ENCODE results near the gene UBE2M.

DNA sequence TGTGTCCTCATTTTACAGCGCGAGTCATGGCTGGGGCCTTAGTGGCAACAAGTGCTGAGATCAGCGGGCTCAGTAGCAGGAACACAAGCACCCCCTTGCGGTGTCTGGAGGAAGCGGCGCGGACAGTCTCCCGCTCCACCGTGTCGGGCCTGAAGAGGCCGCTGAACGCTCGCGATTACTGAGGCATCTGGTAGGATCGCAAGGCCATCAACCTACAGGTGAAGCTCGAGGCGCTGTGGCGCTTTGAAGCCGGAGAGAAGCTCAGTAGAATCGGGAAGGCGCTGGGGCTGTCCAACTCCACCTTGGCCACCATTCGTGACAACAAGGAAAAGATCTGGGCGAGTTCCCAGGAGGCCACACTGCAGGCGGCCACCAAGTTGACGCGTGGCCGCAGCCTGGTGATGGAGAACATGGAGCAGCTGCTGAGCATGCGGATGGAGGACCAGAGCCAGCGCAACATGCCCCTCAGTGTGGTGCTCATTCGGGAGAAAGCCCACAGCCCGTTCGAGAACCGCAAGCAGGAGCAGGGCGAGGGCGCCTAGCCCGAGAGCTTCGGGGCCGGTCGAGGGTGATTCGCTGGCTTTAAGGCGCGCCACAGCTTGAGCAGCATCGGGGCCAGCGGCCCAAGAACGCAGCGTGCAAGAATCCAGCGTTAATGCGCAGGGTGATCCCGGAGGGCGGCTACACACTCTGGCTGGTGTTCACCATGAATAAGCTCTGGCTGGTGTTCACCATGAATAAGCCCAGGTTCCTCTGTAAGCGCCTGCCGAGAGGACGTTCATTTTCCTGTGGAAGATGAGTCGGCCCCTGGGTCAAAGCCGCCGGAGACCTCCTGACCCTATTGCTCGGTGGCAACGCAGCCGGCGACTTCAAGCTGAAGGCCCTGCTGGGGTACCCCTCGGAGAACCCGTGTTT lies 23.1 kb upstream of the UBE2M start:
- TF ChIP-seq, protein P1, sequence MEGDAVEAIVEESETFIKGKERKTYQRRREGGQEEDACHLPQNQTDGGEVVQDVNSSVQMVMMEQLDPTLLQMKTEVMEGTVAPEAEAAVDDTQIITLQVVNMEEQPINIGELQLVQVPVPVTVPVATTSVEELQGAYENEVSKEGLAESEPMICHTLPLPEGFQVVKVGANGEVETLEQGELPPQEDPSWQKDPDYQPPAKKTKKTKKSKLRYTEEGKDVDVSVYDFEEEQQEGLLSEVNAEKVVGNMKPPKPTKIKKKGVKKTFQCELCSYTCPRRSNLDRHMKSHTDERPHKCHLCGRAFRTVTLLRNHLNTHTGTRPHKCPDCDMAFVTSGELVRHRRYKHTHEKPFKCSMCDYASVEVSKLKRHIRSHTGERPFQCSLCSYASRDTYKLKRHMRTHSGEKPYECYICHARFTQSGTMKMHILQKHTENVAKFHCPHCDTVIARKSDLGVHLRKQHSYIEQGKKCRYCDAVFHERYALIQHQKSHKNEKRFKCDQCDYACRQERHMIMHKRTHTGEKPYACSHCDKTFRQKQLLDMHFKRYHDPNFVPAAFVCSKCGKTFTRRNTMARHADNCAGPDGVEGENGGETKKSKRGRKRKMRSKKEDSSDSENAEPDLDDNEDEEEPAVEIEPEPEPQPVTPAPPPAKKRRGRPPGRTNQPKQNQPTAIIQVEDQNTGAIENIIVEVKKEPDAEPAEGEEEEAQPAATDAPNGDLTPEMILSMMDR (conservative IDR thresholded peaks at IDR 0.05; ENCODE audit: low read depth, low read length), result peak; percentile 94
- TF ChIP-seq EZH2 (IDR thresholded peaks at IDR 0.05; ENCODE audit: borderline replicate concordance, low read depth, low read length, poor library complexity, severe bottlenecking), result no peak
